Measurements from ENCODE around the gene NFKBIZ.

DNA sequence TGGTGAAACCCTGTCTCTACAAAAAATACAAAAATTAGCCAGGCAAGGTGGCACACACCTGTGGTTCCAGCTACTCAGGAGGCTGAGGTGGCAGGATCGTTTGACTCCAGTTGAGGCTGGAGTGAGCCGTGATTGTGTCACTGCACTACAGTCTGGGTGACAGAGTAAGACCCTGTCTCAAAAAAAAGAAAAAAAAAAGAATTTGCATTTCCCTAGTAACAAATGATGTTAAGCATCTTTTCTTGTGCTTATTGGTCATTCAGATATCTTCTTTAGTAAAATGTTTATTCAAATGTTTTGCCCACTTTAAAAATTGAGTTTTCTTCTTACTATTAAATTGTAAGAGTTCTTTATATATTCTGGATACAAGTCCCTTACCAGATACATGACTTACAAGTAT lies 48.7 kb downstream of the NFKBIZ start:
- TF ChIP-seq, protein P1, sequence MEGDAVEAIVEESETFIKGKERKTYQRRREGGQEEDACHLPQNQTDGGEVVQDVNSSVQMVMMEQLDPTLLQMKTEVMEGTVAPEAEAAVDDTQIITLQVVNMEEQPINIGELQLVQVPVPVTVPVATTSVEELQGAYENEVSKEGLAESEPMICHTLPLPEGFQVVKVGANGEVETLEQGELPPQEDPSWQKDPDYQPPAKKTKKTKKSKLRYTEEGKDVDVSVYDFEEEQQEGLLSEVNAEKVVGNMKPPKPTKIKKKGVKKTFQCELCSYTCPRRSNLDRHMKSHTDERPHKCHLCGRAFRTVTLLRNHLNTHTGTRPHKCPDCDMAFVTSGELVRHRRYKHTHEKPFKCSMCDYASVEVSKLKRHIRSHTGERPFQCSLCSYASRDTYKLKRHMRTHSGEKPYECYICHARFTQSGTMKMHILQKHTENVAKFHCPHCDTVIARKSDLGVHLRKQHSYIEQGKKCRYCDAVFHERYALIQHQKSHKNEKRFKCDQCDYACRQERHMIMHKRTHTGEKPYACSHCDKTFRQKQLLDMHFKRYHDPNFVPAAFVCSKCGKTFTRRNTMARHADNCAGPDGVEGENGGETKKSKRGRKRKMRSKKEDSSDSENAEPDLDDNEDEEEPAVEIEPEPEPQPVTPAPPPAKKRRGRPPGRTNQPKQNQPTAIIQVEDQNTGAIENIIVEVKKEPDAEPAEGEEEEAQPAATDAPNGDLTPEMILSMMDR (conservative IDR thresholded peaks at IDR 0.05), result no peak
- TF ChIP-seq ZFX (IDR thresholded peaks at IDR 0.05), result no peak
